ENCODE results near the gene CMTM2. TPM values are rescaled to one million over a fixed set of nuclear protein-coding genes. Genes with fewer than 3 reads are reported as not detected.

CMTM2 gene
- total and polyA plus RNA-seq, 2 of the 4 experiments (the other 2 are of a cell fraction), result not detected

DNA sequence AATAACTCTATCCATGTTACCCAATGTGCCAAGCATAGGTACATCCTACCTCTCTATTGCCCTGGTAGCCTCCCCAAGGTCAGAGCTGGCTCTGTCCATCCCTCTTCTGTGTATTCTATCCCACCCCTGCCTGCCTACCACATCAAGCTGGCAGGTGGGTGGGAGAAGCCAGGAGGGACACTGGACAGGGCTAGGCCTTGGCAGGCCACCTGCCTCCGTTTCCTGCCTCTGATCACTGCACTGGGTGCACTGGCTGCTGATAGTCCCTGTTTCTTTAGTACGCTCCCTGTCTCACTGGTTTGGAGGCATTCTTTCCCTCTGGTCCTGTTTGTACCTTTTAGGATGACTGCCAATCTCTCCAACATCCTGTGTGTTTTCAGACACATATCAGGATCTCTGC lies 42.0 kb upstream of the CMTM2 start:
- no peak for DNase-seq
- Histone ChIP-seq H4K8ac (ENCODE audit: low read depth in 2 of 2, low read length in 2 of 2) (no peak overlapping the region), H3K56ac (ENCODE audit: extremely low read depth, insufficient read depth, low read length) (no peak overlapping the region), H3K4me2 (ENCODE audit: low read depth, low read length) (no peak overlapping the region), H2BK120ac (ENCODE audit: low read depth, low read length) (no peak overlapping the region), H3K27ac (ENCODE audit: insufficient read depth, low read length) (no peak overlapping the region), H2AK9ac (replicated peaks; ENCODE audit: low read depth, low read length, poor library complexity) (no peak overlapping the region), H3K9ac (ENCODE audit: low read depth, low read length) (no peak overlapping the region), H2BK5ac (ENCODE audit: low read depth, low read length, poor library complexity, severe bottlenecking) (no peak overlapping the region), H3K4ac (ENCODE audit: low read depth, low read length) (no peak overlapping the region), H3K9me1 (ENCODE audit: insufficient read depth, low read length) (peaks cover 7% of the 10 kb centered on the region; the same call in 1 of the 2 replicates), H4K5ac (ENCODE audit: low read depth, low read length) (no peak overlapping the region), H3K9me3 (ENCODE audit: control insufficient read depth, insufficient read depth, low read length) (no peaks in the 10 kb centered on the region), H4K20me1 (ENCODE audit: insufficient read depth, low read length) (no peaks in the 10 kb centered on the region), H3K36me3 (ENCODE audit: control insufficient read depth, insufficient read depth, low read length) (peaks cover 25% of the 10 kb centered on the region), H3K79me1 (ENCODE audit: low read depth in 1 of 2, low read length in 2 of 2) (no peaks in the 10 kb centered on the region), H3K4me3 (ENCODE audit: insufficient read depth, low read depth, low read length) (no peak overlapping the region), H3K23ac (ENCODE audit: low read depth, low read length) (no peak overlapping the region), H3K18ac (ENCODE audit: low read depth, low read length) (no peak overlapping the region), H2AK5ac (ENCODE audit: low read depth, low read length) (no peak overlapping the region), H4K91ac (ENCODE audit: insufficient read depth, low read depth, low read length) (no peak overlapping the region), H3K14ac (replicated peaks; ENCODE audit: low read depth, low read length) (no peak overlapping the region), H3K27me3 (ENCODE audit: control insufficient read depth, insufficient read depth, low read length) (no peaks in the 10 kb centered on the region), H2AFZ (replicated peaks; ENCODE audit: low read length, poor library complexity) (no peak overlapping the region), H2BK20ac (ENCODE audit: low read depth, low read length) (no peak overlapping the region), H3K4me1 (ENCODE audit: control insufficient read depth, insufficient read depth, low read length) (no peaks in the 10 kb centered on the region), H2BK15ac (ENCODE audit: low read depth, low read length) (no peak overlapping the region)
- no peak for ATAC-seq (ENCODE audit: low read depth)
- intact Hi-C loops (cut with micrococcal nuclease), result no loop called here
- BruUV-seq (replicated peaks), result no TSS peak
- POLR2A ChIA-PET (ENCODE audit: unreplicated experiment), result no interaction called here
- in situ Hi-C loops (cut with MboI; ENCODE audit: low sequenced_read_pairs), result no loop called here
- dilution Hi-C loops (cut with HindIII; ENCODE audit: low sequenced_read_pairs, unreplicated experiment), result no loop called here
- TF ChIP-seq FOS (IDR thresholded peaks at IDR 0.05; ENCODE audit: low read depth, low read length) (no peak), MAZ (IDR thresholded peaks at IDR 0.05; ENCODE audit: borderline replicate concordance, low read depth, low read length) (no peak), POLR2A (IDR thresholded peaks at IDR 0.05; ENCODE audit: low read depth, low read length) (no peak)
- CTCF ChIA-PET, result no interaction called here
- WGBS, 2 experiments (ENCODE audit: extremely low coverage in 2 of 2, insufficient read length in 1 of 2), result 92% methylated on average over 2 of the region's 2 CpGs; no CpG with 5 or more reads in 1 of the 2 experiments
